K562 (cell line): Measurements from ENCODE around the gene MORC1. TPM values are rescaled to one million over a fixed set of nuclear protein-coding genes. Genes with fewer than 3 reads are reported as not detected.

Source experiments
- ATAC-seq: fragments of 200-7000 bp; cut with Tn5 transposase; 3 replicates; pipeline ENCODE4 v1.9.1; 2020; ENCODE audit warnings: moderate library complexity
- BruUV-seq: library from RNA; stranded (reverse); fragments of 400-500 nt; replicated peaks from 2 replicates; lab custom pipeline; 2021; lab: Mats Ljungman, UMichigan
- CTCF ChIA-PET: fragments of 300-600 bp; formaldehyde crosslinking; extraction: SDS; loops from one replicate; lab custom pipeline; 2021; ENCODE audit warnings: low intra/inter-chr PET ratio; lab: Yijun Ruan, JAX
- POLR2A ChIA-PET: fragments of 300-600, 350-650 bp; sonication (Branson Sonifier 250); formaldehyde crosslinking; extraction: SDS; loops from one replicate; lab custom pipeline; 2021; ENCODE audit warnings: antibody characterized with exemption, inconsistent platforms; lab: Yijun Ruan, JAX
- DNase-seq, 4 experiments: peaks; one replicate each; pipeline versions ENCODE4 v3.0.0 to v3.0.0-alpha.2; 2011 to 2018; ENCODE audit warnings: low spot score in 3 of 4, mixed read lengths in 3 of 4; ENCODE audit errors: extremely low read depth in 1 of 4
- FAIRE-seq: peaks from 2 replicates; lab custom pipeline; 2011; peaks lifted over from hg19 to GRCh38; lab: Jason Lieb, UNC
- H2AFZ ChIP-seq: 2 replicates; pipeline ENCODE4 v1.6.0; 2011; ENCODE audit warnings: low read depth, low read length, control low read depth, inconsistent platforms
- H3K27ac ChIP-seq: fragments of 200-600 bp; 3 replicates; pipeline ENCODE4 v1.8.0; 2011; ENCODE audit warnings: low read depth, mild to moderate bottlenecking, control low read depth, inconsistent platforms, low read length, moderate library complexity, mixed read lengths; ENCODE audit errors: extremely low read depth
- H3K27me3 ChIP-seq, 2 experiments: fragments of 300-600 bp in 1 of 2; 2 replicates in 1 of 2; 3 replicates in 1 of 2; pipeline versions ENCODE4 v1.6.0 to v1.8.0; 2011; ENCODE audit warnings: inconsistent platforms in 2 of 2, low read length in 2 of 2, mild to moderate bottlenecking in 1 of 2, mixed read lengths in 1 of 2, moderate library complexity in 1 of 2; ENCODE audit not compliant: control insufficient read depth in 2 of 2, insufficient read depth in 2 of 2
- H3K36me3 ChIP-seq: fragments of 300-600 bp; 3 replicates; pipeline ENCODE4 v1.8.0; 2011; ENCODE audit warnings: mild to moderate bottlenecking, low read length, inconsistent platforms; ENCODE audit not compliant: control insufficient read depth, insufficient read depth
- H3K4me1 ChIP-seq, 2 experiments: fragments of 200-600 bp in 1 of 2; replicated peaks in 1 of 2; 2 replicates in 1 of 2; 3 replicates in 1 of 2; pipeline versions ENCODE4 v1.5.1 to v1.8.0; 2011; ENCODE audit warnings: inconsistent platforms in 2 of 2, low read length in 2 of 2, mild to moderate bottlenecking in 1 of 2, mixed read lengths in 1 of 2, moderate library complexity in 1 of 2; ENCODE audit not compliant: control insufficient read depth in 2 of 2, insufficient read depth in 2 of 2
- H3K4me2 ChIP-seq: 2 replicates; pipeline ENCODE4 v1.6.1; 2011; ENCODE audit warnings: low read length, control low read depth, inconsistent platforms, mixed read lengths; ENCODE audit not compliant: insufficient read depth
- H3K4me3 ChIP-seq: fragments of 200-600 bp; sonication (generic), shearing (Covaris generic); 2 replicates; pipeline ENCODE4 v1.5.1; 2016; ENCODE audit warnings: control low read depth, inconsistent platforms
- H3K79me2 ChIP-seq: fragments of 200-600 bp; 3 replicates; pipeline ENCODE4 v1.8.0; 2011; ENCODE audit warnings: low read length, inconsistent platforms; ENCODE audit not compliant: control insufficient read depth, insufficient read depth
- H3K9ac ChIP-seq, 2 experiments: 2 replicates each; pipeline versions ENCODE4 v1.6.0 to v1.6.1; 2011; ENCODE audit warnings: low read depth in 2 of 2, low read length in 2 of 2, control low read depth in 1 of 2, inconsistent platforms in 1 of 2, mild to moderate bottlenecking in 1 of 2, mixed read lengths in 1 of 2; ENCODE audit not compliant: insufficient read depth in 1 of 2
- H3K9me1 ChIP-seq: one replicate; pipeline ENCODE4 v1.6.0; 2011; ENCODE audit warnings: inconsistent platforms, mild to moderate bottlenecking, low read length, moderate library complexity; ENCODE audit not compliant: control insufficient read depth, insufficient read depth
- H3K9me3 ChIP-seq: replicated peaks from 2 replicates; pipeline ENCODE4 v1.5.1; 2011; ENCODE audit warnings: low read depth, low read length, inconsistent platforms; ENCODE audit not compliant: control insufficient read depth, insufficient read depth
- H4K20me1 ChIP-seq: replicated peaks from 2 replicates; pipeline ENCODE4 v1.6.1; 2011; ENCODE audit warnings: low read length, inconsistent platforms, mixed read lengths; ENCODE audit not compliant: control insufficient read depth, insufficient read depth
- CEBPB ChIP-seq: fragments of 450-650 bp; IDR thresholded peaks from 2 replicates; pipeline ENCODE4 v1.6.1; 2016; ENCODE audit warnings: missing genetic modification characterization, missing compliant biosample characterization
- CTBP1 ChIP-seq: fragments of 450-650 bp; IDR thresholded peaks from 2 replicates; pipeline ENCODE4 v1.6.1; 2016; ENCODE audit warnings: borderline replicate concordance
- HMGXB4 ChIP-seq: sonication (generic); formaldehyde crosslinking; IDR thresholded peaks from 2 replicates; pipeline ENCODE4 v1.8.1; 2023; ENCODE audit warnings: mild to moderate bottlenecking, missing genetic modification reagents
- MTA3 ChIP-seq: fragments of 450-650 bp; formaldehyde crosslinking; IDR thresholded peaks from 2 replicates; pipeline ENCODE4 v1.6.1; 2017; ENCODE audit warnings: mild to moderate bottlenecking, borderline replicate concordance
- POLR2B ChIP-seq: fragments of 450-650 bp; IDR thresholded peaks from 2 replicates; pipeline ENCODE4 v1.6.1; 2018; ENCODE audit warnings: low read depth; ENCODE audit not compliant: partially characterized antibody
- TARDBP ChIP-seq: fragments of 450-650 bp; IDR thresholded peaks from 2 replicates; pipeline ENCODE4 v1.6.1; 2016
- WGBS: fragments of 100-300 bp; shearing (Covaris generic); methylation state at CpG from one replicate; pipeline ENCODE4 v1.1.6; 2016; ENCODE audit warnings: low coverage, mixed read lengths; ENCODE audit not compliant: insufficient coverage; ENCODE audit errors: missing lambda C conversion rate; 5-methylcytosine and 5-hydroxymethylcytosine counted together
- in situ Hi-C: fragments of 300-500 bp; cut with MboI; formaldehyde crosslinking; loops from 4 replicates; pipeline ENCODE4 v1.15.0; 2018; ENCODE audit warnings: inconsistent platforms, mixed read lengths
- intact Hi-C: fragments of 100-400 bp; cut with micrococcal nuclease; formaldehyde crosslinking; loops from 2 replicates; pipeline ENCODE4 v1.14.2; 2022
- polyA plus RNA-seq, 8 experiments: library from polyadenylated mRNA; depleted of rRNA in 4 of 8; stranded (reverse) in 5 of 8; unstranded in 3 of 8; fragments of >200 nt; fragmentation: Nextera tagmentation in 2 of 8; fragmentation: Illumina TruSeq in 1 of 8; extraction: Ambion mirVana in 2 of 8; extraction: Trizol in 1 of 8; gene quantifications; 2 replicates each; pipeline versions ENCODE4 v1.2.1 to v1.2.3, GENCODE V29; 2011 to 2014; ENCODE audit warnings: inconsistent platforms in 1 of 8, missing spikeins in 1 of 8
- total RNA-seq, 7 experiments: library from RNA; depleted of rRNA in 6 of 7; stranded (reverse); fragments of >200 nt in 6 of 7; fragmentation: Illumina TruSeq in 2 of 7; extraction: Trizol in 2 of 7; gene quantifications; 2 replicates each; pipeline versions ENCODE4 v1.2.1 to v1.2.3, GENCODE V29; 2011 to 2021; ENCODE audit warnings: low replicate concordance in 1 of 7

The MORC1 gene
- total and polyA plus RNA-seq, 9 of the 15 experiments (the other 6 are each of a cell fraction or from before 2014, with no cell fraction given), result 0.08 to 0.41 (median 0.30) TPM; not detected in 1

DNA sequence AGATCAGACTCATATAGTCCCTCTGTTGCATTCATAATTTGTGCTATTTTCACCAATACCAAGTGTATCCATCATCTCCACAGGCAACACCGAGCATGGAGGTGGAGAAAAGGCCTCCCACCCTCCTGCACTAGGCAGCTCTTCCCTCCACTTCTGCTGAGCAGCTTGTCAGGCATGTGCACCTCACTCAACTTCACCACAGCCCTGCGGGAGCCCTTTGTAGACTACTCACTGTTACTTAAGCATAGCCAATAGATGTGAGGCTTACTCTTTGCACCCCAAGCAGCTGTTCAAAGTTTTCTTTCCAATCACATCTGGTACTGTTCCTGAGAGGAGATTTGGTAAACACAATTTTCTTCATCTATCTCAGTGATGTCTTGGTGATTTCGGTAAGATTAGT is 147.4 kb downstream of the MORC1 start:
- CTCF ChIA-PET, result no interaction called here
- FAIRE-seq, result no peak
- POLR2A ChIA-PET, result interaction anchor here (0.7 kb wide), 1 partner anchor 35 kb away, joined by 3 read pairs; no protein-coding TSS in a partner anchor
- H3K4me3 ChIP-seq, result no peak overlapping the region
- H3K9me3 ChIP-seq, result no peaks in the 10 kb centered on the region
- no peak overlapping the region for H3K4me2 ChIP-seq
- no peaks in the 10 kb centered on the region for H3K9me1 ChIP-seq
- no peaks in the 10 kb centered on the region for H3K27me3 ChIP-seq
- no peak overlapping the region for H2AFZ ChIP-seq
- no peaks in the 10 kb centered on the region for H4K20me1 ChIP-seq
- H3K79me2 ChIP-seq, result no peaks in the 10 kb centered on the region
- no peak overlapping the region for H3K9ac ChIP-seq
- no peaks in the 10 kb centered on the region for H3K4me1 ChIP-seq
- intact Hi-C loops (no loop called here), in situ Hi-C loops (no loop called here)
- no TSS peak for BruUV-seq
- H3K27ac ChIP-seq, result no peak overlapping the region
- 0% methylated on average over 2 of the region's 3 CpGs for WGBS
- no peaks in the 10 kb centered on the region for H3K36me3 ChIP-seq
- DNase-seq, result no peak
- TF ChIP-seq CTBP1 (no peak), HMGXB4 (CRISPR knock-in tag) (no peak), CEBPB (no peak), TARDBP (no peak), POLR2B (no peak), MTA3 (no peak)
- no peak for ATAC-seq
